Fibroblast of villous mesenchyme (primary cell): ENCODE results near the gene IFNGR1. TPM values are rescaled to one million over a fixed set of nuclear protein-coding genes. Genes with fewer than 3 reads are reported as not detected.

Experiments used
- DNase-seq: peaks from one replicate; pipeline ENCODE4 v3.0.0-alpha.2; 2010; ENCODE audit warnings: low read depth
- H3K4me3 ChIP-seq: 2 replicates; pipeline ENCODE4 v1.5.1; 2011; ENCODE audit warnings: low read depth, mild to moderate bottlenecking, low read length
- total RNA-seq: library from RNA; depleted of rRNA; stranded (reverse); fragments of >200 nt; gene quantifications from 2 replicates; pipeline ENCODE4 v1.2.3, GENCODE V29; 2012
- TF ChIP-seq, protein P1 (sequence below): IDR thresholded peaks from 2 replicates; pipeline ENCODE4 v1.5.1; 2012; ENCODE audit warnings: low read depth, mild to moderate bottlenecking, low read length; ENCODE audit not compliant: insufficient read depth

IFNGR1 gene
- total RNA-seq, 1 donor = 47.5 TPM

DNA sequence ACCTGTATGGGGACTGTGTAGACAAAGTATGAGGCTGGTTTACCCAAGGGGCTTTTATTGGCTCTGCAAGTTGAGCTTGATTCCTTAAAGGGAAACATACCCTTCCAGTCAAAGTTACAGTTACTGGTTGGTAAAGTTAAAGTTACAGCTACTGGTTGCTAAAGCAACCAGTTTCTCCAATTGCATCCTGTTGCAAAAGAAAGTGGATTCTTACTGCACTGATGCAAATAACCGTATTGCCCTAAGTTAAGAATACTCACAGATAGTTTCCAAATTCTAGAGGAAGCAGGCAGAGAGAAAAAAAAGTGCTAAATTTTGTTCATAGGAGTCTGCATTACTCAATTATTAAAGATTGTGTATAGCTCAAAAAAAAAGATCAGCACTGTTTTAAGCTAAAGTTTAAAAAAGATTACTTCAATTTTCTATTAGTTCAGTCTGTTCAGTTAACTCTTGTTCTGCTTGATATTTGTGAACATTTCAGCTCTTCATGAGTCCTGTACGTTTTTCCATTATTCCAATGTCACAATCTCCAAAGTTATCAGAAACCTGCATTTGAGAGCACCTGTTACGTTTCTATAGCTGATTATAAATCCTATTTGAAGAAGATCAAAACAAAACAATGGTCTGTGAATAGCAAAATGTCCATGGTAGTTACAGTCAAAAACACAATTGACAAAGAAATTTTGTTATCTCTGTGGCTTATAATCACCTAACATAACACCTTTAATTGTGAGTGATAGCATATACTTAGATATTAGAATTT is 37.1 kb downstream of the IFNGR1 start:
- DNase-seq = no peak
- TF ChIP-seq, protein P1, sequence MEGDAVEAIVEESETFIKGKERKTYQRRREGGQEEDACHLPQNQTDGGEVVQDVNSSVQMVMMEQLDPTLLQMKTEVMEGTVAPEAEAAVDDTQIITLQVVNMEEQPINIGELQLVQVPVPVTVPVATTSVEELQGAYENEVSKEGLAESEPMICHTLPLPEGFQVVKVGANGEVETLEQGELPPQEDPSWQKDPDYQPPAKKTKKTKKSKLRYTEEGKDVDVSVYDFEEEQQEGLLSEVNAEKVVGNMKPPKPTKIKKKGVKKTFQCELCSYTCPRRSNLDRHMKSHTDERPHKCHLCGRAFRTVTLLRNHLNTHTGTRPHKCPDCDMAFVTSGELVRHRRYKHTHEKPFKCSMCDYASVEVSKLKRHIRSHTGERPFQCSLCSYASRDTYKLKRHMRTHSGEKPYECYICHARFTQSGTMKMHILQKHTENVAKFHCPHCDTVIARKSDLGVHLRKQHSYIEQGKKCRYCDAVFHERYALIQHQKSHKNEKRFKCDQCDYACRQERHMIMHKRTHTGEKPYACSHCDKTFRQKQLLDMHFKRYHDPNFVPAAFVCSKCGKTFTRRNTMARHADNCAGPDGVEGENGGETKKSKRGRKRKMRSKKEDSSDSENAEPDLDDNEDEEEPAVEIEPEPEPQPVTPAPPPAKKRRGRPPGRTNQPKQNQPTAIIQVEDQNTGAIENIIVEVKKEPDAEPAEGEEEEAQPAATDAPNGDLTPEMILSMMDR = no peak
- H3K4me3 ChIP-seq = no peak overlapping the region

DNA sequence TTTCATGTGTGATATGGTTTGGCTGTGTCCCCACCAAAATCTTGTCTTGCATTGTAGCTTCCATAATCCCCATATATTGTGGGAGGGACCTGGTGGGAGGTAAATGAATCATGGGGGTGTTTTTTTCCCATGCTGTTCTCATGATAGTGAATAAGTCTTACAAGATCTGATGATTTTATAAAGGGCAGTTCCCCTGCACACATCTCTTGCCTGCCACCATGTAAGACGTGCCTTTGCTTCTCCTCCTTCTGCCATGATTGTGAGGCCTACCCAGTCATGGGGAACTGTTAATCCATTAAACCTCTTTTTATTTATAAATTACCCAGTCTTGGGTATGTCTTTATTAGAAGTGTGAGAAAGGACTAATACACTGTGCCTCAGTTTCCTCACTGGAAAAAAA is 41.6 kb downstream of the IFNGR1 start:
- TF ChIP-seq, protein P1 = no peak
- no peak overlapping the region for H3K4me3 ChIP-seq
- no peak for DNase-seq

DNA sequence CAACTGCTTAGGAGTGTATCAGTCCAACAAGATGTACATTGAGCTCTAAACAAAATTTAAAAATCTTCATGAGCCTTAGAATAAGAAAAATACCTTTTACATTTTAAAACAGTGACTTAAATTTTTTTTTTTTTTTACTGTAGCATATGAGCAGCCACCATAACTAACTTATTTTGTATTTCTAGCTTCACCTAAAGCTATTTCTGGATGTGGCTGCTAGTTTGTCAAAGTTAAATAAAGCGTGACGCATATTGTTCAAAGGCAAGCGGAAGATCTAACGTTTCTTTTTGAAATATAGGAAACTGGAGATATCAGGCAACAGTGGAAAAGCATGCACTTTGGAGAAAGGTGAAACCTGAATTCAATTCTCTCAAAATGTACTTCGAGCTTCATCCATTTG is 42.5 kb downstream of the IFNGR1 start:
- no peak overlapping the region for H3K4me3 ChIP-seq
- no peak for DNase-seq
- TF ChIP-seq, protein P1 = no peak

DNA sequence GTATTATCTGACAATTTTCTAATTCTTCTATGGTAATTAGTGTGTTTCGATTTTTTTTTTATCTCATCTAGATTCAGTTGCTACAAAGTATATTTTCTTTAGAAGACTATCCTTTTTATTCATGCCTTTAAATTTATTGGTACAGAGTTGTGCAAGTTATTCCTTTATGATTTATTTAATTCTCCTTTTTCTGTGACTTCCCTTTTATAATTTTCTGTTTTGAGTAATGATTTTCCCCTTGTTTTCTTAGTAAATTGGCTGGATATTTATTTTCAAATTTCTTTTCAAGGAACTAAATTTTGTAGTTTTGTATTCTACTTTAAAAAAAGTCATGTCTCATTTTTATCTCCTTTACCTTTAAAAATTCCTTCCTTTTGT is 43.3 kb downstream of the IFNGR1 start:
- no peak for DNase-seq
- TF ChIP-seq, protein P1 = no peak
- H3K4me3 ChIP-seq = no peak overlapping the region

DNA sequence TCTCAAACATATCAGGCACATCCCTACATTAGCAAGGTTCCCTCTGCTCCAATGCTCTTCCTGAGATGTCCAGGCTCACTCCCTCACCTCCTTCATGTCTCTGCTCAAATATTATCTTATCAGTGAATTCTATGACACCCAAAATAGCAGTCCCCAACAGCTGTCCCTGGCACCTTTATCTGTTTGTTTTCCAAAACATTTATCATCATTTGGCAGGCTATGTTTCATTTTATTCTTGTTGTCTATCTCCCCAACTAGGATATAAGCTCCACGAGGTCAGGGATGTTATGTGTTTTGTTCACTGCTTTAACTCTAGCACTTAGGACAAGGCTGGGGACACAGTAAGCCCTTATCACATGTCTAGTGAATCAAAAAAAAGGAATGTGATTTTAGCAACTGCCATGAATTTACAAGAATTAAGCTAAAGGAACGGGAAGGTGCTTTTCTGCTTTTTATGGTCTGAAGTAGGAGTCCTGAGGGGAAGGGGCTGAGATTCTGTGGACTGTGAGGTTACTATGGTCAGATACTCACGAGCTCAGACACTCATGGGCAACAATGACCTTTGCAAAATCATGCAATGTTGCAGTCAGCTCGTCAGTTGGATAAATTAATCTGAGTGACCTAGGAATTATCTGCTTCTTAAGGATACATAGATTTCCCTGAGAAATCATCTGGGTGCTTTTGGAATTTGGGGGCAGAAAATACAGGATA is 43.9 kb downstream of the IFNGR1 start:
- DNase-seq = no peak
- TF ChIP-seq, protein P1 = no peak
- H3K4me3 ChIP-seq = no peak overlapping the region

DNA sequence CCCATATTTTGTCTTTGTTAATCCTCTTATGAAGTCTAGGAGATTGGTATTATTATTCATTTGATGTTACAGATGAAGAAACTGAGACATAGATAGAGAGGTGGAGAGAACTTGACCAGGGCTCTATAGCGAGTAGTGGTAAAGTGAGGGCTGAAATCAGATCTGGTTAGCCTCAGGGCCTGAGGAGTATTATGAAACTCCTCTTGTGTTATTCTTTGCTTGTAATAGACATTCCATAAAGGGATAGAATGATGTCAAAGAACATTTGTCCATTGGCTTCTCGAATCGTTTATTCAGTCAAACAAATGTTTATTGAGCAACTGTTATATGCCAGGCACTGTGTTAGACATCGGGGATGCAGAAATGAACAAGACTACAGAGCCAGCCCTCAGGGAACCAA is 45.7 kb downstream of the IFNGR1 start, which contains the start of gene IL22RA2:
Gene IL22RA2, minus strand, starts transcription at position 144 of the 400 bp plus-strand sequence. CDS start 11,895 bp downstream, outside the sequence.
- TF ChIP-seq, protein P1 = no peak
- H3K4me3 ChIP-seq = no peak within 1 kb of the TSS
- DNase-seq = no peak
